Thoracic aorta (tissue), 2 donors: Measurements from ENCODE around the gene FAM83G. TPM values are rescaled to one million over a fixed set of nuclear protein-coding genes. Genes with fewer than 3 reads are reported as not detected.

Experiments used
- ATAC-seq: fragments of 150-250 bp; one replicate; pipeline ENCODE4 v1.8.0; 2017; ENCODE audit warnings: low read depth; ENCODE audit not compliant: insufficient number of reproducible peaks, low FRiP score
- DNase-seq: peaks from one replicate; pipeline ENCODE4 v3.0.0-alpha.2; 2020; ENCODE audit warnings: low spot score
- H3K27ac ChIP-seq, 2 donors: fragments of 200-600 bp; sonication (generic); 1 replicate in 1 of 2; 2 replicates in 1 of 2; pipeline ENCODE4 v1.5.1; 2016; ENCODE audit warnings: mild to moderate bottlenecking in 2 of 2, moderate library complexity in 2 of 2
- H3K27me3 ChIP-seq: fragments of 200-600 bp; sonication (generic); replicated peaks from 2 replicates; pipeline ENCODE4 v1.6.0; 2016; ENCODE audit warnings: mild to moderate bottlenecking; ENCODE audit not compliant: insufficient read depth
- H3K36me3 ChIP-seq: fragments of 200-600 bp; sonication (generic); one replicate; pipeline ENCODE4 v1.5.1; 2016
- H3K4me1 ChIP-seq, 2 donors: fragments of 200-600 bp; sonication (generic); 1 replicate in 1 of 2; 2 replicates in 1 of 2; pipeline versions ENCODE4 v1.5.1 to v1.6.0; 2016; ENCODE audit warnings: low read depth in 2 of 2, mild to moderate bottlenecking in 1 of 2; ENCODE audit not compliant: control insufficient read depth in 1 of 2
- H3K4me3 ChIP-seq: fragments of 200-600 bp; sonication (generic); 2 replicates; pipeline ENCODE4 v1.5.1; 2016; ENCODE audit warnings: mild to moderate bottlenecking
- H3K9me3 ChIP-seq: fragments of 200-600 bp; sonication (generic); 2 replicates; pipeline ENCODE4 v1.5.1; 2016
- total RNA-seq, 2 donors: library from RNA; depleted of rRNA; stranded (reverse); fragments of >200 nt; gene quantifications; one replicate each; pipeline versions ENCODE4 v1.1.0 to v1.2.3, GENCODE V29; 2016
- TF ChIP-seq, protein P1 (sequence below): fragments of 200-600 bp; sonication (generic); IDR thresholded peaks from one replicate; pipeline ENCODE4 v1.5.1; 2019; ENCODE audit warnings: antibody characterized with exemption

FAM83G gene
- total RNA-seq, 2 donors from 2014 or later = 10.8 to 19.8 TPM

DNA sequence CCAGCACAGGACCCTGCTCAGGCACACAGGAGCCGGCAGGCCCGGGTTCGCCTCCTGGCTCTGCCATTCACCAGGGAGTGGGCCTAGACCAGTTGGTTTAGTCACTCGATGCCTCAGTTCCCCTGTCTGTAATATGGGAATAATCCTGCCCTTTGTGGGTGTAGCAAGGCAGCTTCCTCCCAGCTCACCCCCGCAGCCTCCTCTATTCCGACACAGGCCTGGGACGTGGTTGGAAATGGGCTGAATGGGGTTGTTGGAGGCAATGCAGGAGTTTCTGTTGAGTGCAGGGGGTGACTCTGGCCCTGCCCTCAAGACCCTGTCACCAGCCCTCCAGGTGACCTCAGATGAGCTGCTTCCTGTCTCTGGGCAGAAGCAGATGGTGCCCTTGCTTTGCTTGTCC is 32.8 kb downstream of the FAM83G start:
- ATAC-seq (no peak), DNase-seq (no peak)
- Histone ChIP-seq H3K4me1 (peaks cover 2 to 10% of the 10 kb centered on the region in 2 donors), H3K27ac (no peak overlapping the region), H3K36me3 (no peaks in the 10 kb centered on the region), H3K4me3 (no peak overlapping the region), H3K27me3 (no peaks in the 10 kb centered on the region), H3K9me3 (no peaks in the 10 kb centered on the region)
- TF ChIP-seq, protein P1, sequence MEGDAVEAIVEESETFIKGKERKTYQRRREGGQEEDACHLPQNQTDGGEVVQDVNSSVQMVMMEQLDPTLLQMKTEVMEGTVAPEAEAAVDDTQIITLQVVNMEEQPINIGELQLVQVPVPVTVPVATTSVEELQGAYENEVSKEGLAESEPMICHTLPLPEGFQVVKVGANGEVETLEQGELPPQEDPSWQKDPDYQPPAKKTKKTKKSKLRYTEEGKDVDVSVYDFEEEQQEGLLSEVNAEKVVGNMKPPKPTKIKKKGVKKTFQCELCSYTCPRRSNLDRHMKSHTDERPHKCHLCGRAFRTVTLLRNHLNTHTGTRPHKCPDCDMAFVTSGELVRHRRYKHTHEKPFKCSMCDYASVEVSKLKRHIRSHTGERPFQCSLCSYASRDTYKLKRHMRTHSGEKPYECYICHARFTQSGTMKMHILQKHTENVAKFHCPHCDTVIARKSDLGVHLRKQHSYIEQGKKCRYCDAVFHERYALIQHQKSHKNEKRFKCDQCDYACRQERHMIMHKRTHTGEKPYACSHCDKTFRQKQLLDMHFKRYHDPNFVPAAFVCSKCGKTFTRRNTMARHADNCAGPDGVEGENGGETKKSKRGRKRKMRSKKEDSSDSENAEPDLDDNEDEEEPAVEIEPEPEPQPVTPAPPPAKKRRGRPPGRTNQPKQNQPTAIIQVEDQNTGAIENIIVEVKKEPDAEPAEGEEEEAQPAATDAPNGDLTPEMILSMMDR = no peak

GRCh38 chr17:18970582-18971480 is 33.7 kb downstream of the FAM83G start:
- TF ChIP-seq, protein P1 = no peak
- H3K27me3 ChIP-seq = no peaks in the 10 kb centered on the region
- H3K4me1 ChIP-seq = peaks cover 2 to 11% of the 10 kb centered on the region in 2 donors
- H3K9me3 ChIP-seq = no peaks in the 10 kb centered on the region
- no peak overlapping the region for H3K4me3 ChIP-seq
- DNase-seq (no peak), ATAC-seq (no peak)
- no peaks in the 10 kb centered on the region for H3K36me3 ChIP-seq
- H3K27ac ChIP-seq = no peak overlapping the region

- H3K4me1 ChIP-seq = peaks cover 2 to 11% of the 10 kb centered on the region in 2 donors
- no peak overlapping the region for H3K27ac ChIP-seq
- TF ChIP-seq, protein P1 = no peak
- H3K9me3 ChIP-seq = no peaks in the 10 kb centered on the region
- no peaks in the 10 kb centered on the region for H3K36me3 ChIP-seq
- DNase-seq (no peak), ATAC-seq (no peak)
- H3K27me3 ChIP-seq = no peaks in the 10 kb centered on the region
- H3K4me3 ChIP-seq = no peak overlapping the region
Measured at GRCh38 chr17:18968945-18969887, 35.3 kb downstream of the FAM83G start.

GRCh38 chr17:18968345-18968744 is 36.2 kb downstream of the FAM83G start:
- no peak overlapping the region for H3K4me3 ChIP-seq
- DNase-seq (no peak), ATAC-seq (no peak)
- H3K27ac ChIP-seq = no peak overlapping the region
- peaks cover 2 to 11% of the 10 kb centered on the region in 2 donors for H3K4me1 ChIP-seq
- H3K9me3 ChIP-seq = no peaks in the 10 kb centered on the region
- H3K36me3 ChIP-seq = no peaks in the 10 kb centered on the region
- TF ChIP-seq, protein P1 = no peak
- H3K27me3 ChIP-seq = no peaks in the 10 kb centered on the region

DNA sequence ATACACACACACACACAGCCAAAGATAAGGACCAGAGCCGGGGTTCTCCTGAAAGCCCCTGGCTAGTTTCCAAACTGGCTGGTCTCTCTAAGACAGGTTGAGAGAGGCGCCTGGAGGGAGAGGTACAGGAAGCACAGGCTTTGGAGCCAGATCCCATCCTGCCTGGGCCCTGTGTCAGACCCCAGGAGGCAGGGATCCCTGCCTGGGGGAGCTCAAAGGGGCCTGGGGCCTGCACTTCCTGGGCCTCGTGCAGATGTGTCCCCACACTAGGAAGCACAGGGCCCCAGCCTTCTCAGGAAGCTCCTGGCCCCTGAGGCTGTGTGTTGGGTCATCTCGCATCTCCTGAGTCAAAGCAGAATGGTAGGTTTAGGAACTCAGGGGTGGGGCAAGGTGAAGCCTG is 36.6 kb downstream of the FAM83G start:
- H3K9me3 ChIP-seq = no peaks in the 10 kb centered on the region
- H3K27ac ChIP-seq = no peak overlapping the region
- H3K36me3 ChIP-seq = no peaks in the 10 kb centered on the region
- DNase-seq = no peak
- no peak for ATAC-seq
- H3K4me3 ChIP-seq = no peak overlapping the region
- TF ChIP-seq, protein P1 = no peak
- H3K27me3 ChIP-seq = no peaks in the 10 kb centered on the region
- peaks cover 2 to 11% of the 10 kb centered on the region in 2 donors for H3K4me1 ChIP-seq
